Body of pancreas (tissue), 4 donors: ENCODE measurements around the gene LRRC63.

Experiments
- POLR2A ChIP-seq, 3 donors: fragments of 450-650 bp; IDR thresholded peaks; one replicate each; pipeline ENCODE4 v1.6.1; 2016; ENCODE audit warnings: antibody characterized with exemption in 3 of 3, mild to moderate bottlenecking in 2 of 3
- TF ChIP-seq, protein P1 (sequence below), 7 experiments: fragments of 450-650 bp in 4 of 7; fragments of 200-600 bp in 3 of 7; sonication (generic) in 3 of 7; IDR thresholded peaks; one replicate each; pipeline ENCODE4 v1.5.1; 2016 to 2019; ENCODE audit warnings: antibody characterized with exemption in 7 of 7

DNA sequence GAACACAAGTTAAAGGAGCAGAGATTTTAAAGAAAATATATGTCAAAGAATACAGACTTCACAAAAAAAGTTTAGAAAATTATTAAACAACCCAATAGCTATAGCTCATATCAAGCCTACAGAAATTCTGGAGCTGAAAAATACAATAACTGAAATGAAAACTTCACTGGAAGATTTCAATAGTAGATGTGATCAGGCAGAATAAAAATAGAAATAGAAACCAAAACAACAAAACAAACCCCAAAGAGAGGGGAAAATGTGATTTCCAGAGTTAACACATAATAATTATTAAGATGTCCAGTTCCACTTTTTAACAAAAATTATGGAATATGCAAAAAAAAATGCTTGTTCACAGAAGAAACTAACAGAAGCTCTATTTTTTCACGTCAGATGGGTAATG lies 23.6 kb downstream of the LRRC63 start:
- TF ChIP-seq, protein P1, sequence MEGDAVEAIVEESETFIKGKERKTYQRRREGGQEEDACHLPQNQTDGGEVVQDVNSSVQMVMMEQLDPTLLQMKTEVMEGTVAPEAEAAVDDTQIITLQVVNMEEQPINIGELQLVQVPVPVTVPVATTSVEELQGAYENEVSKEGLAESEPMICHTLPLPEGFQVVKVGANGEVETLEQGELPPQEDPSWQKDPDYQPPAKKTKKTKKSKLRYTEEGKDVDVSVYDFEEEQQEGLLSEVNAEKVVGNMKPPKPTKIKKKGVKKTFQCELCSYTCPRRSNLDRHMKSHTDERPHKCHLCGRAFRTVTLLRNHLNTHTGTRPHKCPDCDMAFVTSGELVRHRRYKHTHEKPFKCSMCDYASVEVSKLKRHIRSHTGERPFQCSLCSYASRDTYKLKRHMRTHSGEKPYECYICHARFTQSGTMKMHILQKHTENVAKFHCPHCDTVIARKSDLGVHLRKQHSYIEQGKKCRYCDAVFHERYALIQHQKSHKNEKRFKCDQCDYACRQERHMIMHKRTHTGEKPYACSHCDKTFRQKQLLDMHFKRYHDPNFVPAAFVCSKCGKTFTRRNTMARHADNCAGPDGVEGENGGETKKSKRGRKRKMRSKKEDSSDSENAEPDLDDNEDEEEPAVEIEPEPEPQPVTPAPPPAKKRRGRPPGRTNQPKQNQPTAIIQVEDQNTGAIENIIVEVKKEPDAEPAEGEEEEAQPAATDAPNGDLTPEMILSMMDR (IDR thresholded peaks at IDR 0.05), result no peak
- no peak for TF ChIP-seq POLR2A (IDR thresholded peaks at IDR 0.05)
